ENCODE measurements around the gene GTF2H4.

The GTF2H4 gene

DNA sequence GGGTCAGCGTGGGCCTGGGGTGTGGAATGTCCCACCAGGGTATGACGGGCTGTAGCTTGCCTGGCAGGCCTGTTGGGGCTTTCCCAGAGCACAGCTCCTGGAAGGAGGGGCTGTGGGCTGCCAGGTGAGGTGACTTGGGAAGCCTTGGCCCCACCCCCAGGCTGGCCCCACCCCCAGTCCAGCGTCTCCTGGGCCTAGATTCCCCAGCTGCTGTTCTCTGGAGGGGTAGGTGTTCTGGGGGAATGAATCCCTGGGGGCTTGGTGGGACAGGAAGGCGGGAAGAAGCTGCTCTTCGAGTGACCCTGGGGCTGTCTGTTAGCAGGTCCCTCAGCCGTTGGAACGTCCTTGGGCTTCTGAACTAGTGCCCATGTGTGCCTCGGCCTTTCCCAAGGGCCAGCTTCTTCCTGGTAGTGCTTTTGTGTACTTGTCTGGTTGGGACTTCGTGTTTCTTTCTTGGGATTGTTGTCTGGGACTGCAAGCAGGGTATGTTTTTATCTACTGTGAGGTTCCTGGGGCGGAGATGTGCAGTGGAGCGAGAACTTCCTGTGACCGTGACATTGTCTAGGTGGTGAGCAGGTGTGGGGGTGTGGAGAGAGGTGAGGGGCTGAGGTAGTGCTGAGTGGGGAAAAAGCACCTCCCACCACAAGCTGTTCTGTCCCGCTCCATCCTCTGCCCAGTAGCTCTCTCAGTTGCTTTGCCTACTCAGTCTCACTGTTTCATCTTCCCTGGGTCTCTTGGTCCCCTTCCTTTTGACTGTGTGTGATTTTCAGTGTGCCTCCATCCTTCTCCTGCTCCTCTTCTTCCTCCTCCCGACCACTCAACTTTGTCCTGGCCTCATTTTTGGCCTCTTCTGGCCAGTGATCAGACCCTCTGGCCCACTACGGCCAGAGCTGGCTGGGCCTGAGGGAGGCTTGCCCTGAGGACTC lies 25.0 kb upstream of the GTF2H4 start:
- DNase-seq (ENCODE audit: low read depth), result no peak

DNA sequence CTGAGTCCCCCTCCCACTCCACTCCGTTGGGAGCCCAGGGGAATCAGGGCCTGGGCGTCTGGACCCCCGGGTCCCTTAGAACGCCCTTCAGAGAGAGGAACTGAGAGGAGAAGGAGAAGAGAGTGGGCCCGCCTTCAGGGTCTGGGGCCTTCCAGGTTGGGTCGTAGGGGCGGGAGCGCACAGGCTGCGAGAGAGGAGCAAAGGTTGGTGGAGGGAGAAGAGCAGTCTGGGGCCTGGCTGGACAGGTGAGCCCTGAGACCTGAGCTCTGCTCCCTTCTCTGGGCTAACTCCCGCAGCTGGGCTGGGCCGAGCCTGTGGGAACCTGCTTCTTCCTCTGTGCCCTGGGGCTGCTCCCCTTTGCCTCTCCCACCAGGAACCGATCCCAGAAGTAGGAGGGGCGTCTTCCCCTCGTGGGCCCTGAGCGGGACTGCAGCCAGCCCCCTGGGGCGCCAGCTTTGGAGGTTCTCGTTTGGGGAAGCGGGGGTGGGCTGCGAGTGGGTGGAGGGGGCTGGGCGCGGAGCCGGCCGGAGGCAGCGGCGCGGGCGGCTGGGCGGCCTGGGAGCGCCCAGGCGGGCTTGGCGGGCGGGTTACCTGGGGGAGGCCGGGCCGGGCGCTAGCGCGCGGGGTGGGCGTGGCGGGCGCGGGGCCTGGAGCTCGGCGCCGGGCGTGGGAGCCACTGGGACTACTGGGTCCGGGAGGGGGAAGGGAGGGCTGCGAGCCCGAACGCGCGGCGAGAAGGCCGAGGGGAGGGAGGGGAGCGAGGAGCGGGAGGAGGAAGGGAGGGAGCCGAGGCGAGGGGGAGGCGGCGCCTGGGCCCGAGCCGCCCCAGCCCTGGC lies 24.1 kb upstream of the GTF2H4 start, which contains the start of gene DDR1:
DDR1 (plus strand) TSS at position 835 of the 836 bp plus-strand sequence. CDS start 4,211 bp downstream, outside the sequence.
- DNase-seq (ENCODE audit: low read depth), result no peak

DNA sequence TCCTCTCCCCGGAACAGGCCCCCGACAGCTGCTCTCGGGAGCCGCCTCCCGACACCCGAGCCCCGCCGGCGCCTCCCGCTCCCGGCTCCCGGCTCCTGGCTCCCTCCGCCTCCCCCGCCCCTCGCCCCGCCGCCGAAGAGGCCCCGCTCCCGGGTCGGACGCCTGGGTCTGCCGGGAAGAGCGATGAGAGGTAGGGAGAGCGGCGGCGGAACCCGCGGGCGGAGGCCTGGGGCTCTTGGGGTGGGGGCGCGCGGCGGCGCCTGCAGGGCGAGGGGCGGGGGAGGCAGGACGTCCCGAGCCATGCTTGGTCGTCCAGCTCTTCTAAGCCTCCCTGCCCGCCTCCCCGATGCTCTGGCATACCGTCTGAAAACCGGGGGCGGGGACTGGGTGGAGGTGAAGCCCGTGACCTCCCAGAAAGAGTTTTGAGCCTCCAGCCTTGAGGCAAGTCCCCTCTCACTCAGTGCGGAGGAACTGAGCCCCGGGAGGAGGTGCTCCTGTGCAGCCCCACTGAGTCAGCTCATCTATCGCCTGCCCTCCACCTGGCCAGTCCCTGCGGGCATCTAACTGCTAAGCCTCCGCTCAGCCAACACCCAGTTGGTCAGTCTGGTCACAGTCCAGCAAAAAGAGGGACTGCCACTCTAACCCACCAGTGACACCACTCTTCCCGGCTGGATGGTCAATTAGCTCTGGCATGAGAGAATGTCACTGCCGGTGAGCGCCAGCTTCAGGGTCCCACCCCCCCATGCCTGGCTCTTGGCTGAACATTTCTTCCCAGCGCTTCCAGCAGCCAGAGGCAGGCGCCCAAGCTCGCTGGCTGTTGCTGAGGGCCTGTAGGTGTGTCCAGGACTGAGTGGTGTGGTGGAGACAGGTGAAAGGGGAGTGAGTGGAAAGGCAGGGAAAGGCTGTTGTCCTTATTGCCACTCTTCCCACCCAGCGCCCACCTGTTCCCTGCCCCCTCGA lies 23.2 kb upstream of the GTF2H4 start:
- no peak for DNase-seq (ENCODE audit: low read depth)

DNA sequence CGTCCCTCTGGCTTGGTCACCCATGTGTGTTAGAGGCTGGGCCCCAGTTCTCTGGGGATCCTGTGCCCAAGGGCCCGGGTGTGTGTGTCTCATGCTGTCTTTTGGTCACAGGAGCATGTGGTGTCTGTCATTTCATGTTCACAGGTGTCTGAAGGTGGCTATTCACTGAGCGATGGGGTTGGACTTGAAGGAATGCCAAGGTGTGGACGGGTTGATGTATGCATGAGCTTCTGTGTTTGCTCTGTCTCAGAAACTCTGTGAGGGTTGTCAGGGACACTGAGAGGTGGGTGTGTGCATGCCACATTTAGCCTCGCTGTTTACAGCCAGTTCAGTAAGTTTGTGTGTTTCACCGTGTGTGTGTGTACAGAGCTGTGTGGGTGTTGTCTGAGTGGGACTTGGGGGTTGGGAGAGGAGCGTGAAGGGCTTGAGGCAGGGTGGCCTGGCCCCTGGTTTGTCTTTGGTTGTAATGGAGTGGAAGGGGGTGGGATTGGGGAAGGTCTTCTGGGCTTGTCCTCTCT lies 22.5 kb upstream of the GTF2H4 start:
- no peak for DNase-seq (ENCODE audit: low read depth)

DNA sequence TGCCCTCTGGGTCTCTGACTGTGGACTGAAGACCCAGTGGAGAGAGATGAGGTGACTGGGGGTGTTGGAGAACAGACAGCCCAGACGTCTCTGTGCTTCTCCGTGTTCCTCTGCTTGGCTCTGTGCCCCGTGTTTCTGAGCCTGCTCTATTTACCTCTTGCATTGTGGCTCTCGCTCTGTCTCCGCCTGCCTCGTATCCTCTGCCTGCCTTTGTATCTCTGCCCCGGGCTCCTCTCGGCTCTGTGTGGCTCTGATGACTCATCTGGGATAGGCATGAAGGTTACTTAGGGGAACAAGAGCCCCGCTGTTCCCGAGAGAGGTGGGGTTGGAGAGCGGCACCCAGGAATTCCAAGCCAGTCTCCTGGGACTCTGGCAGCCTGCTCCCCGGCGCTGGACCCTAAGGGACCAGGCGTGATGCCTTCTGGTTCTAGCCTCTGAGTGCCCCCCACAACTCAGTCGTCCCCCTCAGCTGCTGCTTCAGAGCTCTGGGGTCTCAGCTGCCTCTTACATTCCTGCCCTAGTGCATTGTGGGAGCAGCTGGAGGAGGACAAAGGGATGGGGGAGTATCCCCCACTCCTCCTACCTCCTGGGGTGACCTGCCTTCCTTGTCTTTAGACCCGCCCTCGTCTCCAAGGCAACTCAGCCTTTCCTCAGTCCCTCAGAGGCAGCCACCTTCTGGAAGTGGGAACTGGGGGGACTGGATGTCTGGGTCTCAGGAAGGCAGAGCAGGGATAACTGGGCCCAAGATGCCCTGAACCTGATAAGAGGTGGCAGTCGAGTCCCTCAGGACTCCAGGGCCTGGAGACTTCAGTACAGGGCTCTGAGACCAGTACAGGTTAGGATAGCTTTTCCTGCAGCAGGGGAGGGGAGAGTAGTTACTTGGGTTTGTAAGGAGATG lies 21.8 kb upstream of the GTF2H4 start:
- DNase-seq (ENCODE audit: low read depth), result peak; percentile 51

DNA sequence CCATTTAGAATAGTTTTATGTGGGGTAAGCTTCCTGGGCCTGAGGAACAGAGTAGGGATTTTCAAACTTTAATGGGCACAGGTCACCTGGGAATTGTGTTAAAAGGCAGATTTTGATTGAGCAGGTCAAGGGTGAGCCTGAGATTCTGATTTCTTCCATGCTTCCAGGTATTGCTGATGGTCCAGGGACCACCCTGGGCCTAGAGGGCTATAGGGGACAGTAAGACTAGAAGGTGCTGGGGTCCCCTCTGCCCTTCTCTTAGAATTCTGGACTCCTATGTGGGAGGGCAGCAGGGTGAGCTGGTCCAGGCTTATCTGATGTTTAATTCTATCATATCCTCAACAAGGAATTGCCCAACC lies 21.1 kb upstream of the GTF2H4 start:
- no peak for DNase-seq (ENCODE audit: low read depth)

DNA sequence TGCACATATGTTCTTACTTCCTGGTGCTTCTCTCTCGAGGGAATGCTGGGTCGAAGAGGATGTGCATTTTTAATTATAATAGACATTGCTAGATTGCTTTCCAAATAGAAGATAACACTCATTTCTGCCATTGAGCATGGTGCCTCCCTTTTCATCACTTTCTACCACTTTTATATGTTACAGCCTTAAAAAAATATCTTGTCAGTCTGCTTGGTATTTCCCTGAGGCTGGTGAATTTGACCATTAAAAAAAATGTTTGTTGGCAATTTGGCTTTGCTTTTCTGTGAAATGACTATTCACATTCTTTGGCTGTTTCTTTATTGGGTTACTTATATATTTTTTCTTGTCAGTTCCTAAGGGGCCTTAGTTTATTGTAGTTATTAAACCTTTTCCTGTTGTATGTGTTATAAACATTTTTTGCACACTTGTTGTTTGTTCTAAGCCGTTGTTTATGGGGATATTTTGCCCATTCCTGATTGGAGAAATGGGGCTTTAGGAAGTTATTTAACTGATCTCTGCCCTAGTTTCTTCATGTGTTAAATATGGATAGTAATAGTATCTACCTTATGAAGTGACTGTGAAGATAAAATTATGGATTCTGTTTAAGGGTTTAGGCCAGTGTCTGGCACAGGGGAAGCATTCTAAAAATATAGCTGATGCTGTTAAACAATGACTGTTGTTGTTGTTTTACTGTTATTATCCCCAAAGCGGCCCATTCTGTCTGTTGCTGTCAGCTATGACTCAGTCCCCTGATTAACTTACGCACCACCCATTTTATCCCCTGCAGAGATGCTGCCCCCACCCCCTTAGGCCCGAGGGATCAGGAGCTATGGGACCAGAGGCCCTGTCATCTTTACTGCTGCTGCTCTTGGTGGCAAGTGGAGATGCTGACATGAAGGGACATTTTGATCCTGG lies 19.8 kb upstream of the GTF2H4 start:
- DNase-seq (ENCODE audit: low read depth), result no peak

DNA sequence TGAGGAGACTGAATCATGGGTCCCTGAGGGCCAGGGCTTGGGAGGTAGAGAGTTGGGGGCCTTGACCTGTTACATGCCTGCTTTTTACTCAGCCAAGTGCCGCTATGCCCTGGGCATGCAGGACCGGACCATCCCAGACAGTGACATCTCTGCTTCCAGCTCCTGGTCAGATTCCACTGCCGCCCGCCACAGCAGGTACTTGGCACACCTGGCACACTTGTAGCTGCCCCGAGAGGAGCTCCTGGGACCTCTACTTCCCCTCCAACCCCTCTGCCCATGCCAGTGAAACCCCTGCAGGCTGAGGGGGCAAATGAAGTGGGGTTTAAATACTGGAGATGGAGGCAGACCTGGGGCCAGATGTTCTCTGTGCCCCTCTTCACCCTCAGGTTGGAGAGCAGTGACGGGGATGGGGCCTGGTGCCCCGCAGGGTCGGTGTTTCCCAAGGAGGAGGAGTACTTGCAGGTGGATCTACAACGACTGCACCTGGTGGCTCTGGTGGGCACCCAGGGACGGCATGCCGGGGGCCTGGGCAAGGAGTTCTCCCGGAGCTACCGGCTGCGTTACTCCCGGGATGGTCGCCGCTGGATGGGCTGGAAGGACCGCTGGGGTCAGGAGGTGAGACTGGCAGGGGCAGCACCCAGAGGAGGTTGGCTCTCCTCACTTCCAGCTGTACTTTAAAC lies 19.1 kb upstream of the GTF2H4 start:
- no peak for DNase-seq (ENCODE audit: low read depth)

DNA sequence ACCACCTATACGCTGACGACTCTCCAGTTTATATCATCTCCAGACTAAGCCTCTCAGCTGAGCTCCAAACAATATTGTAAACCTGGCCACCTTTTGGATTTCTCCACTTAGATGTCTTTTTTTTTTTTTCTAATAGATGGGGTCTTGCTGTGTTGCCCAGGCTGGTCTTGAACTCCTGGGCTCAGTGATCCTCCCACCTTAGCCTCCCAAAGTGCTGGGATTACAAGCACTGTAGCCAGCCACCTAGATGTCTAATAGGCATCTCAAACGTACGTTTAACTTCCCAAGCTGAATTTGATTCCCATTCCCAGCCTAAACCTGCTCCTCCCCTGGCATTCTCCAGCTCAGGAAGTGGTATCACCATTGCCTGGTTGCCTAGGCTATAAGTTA lies 18.5 kb upstream of the GTF2H4 start:
- DNase-seq (ENCODE audit: low read depth), result no peak

DNA sequence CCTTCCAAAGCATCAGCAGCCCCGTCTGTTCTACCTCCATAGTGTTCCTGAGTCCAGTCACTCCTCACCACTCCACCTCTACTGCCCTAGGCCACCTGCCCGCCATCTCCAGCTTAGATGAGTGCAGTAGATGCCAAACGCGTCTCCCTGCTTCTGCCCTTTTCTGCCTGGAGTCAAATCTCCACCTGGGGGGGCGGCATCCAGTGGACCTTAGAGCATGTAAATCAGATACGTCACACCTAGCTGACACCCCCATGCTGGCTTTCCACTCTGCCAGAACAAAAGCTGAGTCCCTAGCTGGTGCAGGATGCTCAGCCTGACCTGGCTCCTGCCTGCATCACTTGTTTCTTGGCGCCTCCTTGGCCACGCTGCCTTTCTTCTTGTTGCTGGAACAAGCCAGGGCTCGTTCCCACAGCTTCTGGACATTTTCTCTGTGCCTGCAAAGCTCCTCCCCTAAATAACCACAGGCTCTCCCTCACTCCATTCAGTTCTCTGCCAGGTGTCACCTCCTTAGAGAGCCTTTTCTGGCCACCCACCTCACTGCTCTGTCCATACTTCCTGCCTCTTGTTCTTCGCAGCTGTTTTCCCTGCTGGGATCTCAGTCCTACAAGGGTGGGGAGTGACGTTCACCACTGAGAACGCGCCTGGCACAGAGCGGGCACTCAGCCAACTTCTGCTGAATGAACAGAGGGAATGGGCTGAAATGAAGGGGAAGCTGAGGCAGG lies 17.9 kb upstream of the GTF2H4 start:
- DNase-seq (ENCODE audit: low read depth), result no peak

DNA sequence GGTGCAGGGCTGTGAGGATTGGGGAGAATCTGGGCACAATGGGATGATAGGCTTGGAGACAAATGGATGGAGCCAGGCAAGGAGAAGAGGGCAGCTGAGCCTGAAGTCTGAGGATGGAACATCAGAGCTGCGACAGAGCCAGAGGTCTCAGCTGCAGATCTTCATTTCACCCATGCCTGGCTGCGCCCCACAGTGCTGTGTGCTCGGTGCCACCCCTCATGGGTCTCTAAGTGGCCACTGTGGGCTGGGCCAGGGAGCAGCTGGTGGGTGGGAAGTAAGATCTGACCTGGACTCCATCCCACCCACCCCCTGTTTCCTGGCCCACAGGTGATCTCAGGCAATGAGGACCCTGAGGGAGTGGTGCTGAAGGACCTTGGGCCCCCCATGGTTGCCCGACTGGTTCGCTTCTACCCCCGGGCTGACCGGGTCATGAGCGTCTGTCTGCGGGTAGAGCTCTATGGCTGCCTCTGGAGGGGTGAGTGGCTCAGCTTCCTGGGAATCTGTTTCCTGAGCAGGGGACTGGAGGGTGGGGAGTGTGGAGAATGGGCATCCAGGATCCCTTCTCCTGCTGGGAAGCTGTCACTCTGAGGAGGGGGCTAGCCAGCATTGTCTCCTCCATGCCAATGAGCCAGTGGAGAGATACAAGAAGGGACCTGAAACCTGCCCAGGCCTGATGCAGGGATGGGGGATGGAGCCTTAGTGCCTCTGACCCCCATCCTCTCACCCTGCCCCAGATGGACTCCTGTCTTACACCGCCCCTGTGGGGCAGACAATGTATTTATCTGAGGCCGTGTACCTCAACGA lies 17.2 kb upstream of the GTF2H4 start:
- no peak for DNase-seq (ENCODE audit: low read depth)

DNA sequence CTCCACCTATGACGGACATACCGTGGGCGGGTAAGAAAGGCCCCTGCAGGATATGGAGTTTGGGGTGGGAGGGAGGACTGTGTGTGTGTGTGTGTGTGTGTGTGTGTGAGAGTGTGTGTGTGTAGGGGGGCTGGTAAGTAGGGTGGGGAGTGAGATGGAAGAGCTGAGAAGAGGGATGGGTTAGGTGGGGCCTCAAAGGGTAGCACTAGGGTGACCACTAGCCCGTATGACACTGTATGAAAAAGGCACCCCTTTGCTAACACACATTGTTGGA lies 16.6 kb upstream of the GTF2H4 start:
- DNase-seq (ENCODE audit: low read depth), result no peak

DNA sequence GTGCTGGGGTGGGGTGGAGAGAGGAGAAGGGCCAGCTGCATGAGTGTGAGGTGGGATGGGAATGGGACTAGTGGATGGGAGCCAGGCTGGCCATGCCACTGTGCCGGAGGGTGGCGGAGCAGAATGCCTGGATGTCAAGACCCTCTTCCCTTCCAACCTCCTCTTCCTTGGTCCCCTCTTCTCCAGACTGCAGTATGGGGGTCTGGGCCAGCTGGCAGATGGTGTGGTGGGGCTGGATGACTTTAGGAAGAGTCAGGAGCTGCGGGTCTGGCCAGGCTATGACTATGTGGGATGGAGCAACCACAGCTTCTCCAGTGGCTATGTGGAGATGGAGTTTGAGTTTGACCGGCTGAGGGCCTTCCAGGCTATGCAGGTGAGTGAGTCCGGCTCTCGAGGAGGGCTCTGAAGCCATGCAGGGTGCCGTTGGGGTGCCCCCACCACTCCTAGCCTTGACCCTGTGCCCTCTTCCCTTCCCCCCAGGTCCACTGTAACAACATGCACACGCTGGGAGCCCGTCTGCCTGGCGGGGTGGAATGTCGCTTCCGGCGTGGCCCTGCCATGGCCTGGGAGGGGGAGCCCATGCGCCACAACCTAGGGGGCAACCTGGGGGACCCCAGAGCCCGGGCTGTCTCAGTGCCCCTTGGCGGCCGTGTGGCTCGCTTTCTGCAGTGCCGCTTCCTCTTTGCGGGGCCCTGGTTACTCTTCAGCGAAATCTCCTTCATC lies 16.0 kb upstream of the GTF2H4 start:
- DNase-seq (ENCODE audit: low read depth), result no peak

DNA sequence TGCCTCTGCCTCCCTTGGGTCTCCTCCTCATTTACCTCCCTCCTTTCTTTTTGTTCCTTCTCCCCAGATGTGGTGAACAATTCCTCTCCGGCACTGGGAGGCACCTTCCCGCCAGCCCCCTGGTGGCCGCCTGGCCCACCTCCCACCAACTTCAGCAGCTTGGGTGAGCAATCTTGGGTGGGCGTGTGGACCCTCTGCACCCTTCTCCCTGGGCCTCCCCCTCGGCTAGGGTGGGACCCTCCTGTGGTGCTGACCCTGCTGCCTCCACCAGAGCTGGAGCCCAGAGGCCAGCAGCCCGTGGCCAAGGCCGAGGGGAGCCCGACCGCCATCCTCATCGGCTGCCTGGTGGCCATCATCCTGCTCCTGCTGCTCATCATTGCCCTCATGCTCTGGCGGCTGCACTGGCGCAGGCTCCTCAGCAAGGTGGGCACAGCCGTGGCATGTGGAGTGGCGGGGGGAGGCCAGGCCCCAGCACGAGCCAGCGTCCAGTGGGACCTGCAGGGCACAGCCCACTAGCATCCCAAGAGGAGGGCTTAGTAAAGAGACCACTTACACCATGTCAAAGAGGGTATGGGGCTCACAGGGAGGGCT lies 14.9 kb upstream of the GTF2H4 start:
- no peak for DNase-seq (ENCODE audit: low read depth)

DNA sequence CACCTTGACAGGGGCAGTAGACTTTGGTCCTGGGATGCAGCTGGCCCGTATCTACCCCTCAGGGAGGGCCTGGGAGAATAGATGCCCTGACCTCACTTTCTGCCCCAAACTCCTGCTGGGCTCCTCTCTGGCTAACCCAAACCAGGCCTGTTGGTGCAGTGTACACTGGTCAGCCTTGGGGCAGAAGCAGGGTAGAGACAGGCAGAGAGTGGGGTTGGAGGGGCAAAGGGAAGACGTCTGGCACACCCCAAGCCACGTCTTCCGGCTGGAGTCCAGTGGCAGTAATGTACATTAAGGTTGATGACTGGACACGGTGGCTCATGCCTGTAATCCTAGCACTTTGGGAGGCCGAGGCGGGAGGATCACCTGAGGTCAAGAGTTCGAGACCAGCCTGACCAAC lies 14.3 kb upstream of the GTF2H4 start:
- no peak for DNase-seq (ENCODE audit: low read depth)

DNA sequence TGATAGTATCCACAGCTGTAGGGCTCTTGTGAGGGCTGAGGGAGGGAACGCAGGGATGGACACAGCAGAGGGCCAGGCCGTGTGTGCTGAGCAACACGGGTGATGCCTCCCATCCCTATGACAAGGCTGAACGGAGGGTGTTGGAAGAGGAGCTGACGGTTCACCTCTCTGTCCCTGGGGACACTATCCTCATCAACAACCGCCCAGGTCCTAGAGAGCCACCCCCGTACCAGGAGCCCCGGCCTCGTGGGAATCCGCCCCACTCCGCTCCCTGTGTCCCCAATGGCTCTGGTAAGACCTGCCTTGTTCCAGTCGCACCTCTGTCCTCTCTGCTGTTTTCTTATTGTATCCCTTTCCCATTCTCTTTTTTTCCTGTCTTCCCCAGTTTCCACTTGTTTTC lies 13.6 kb upstream of the GTF2H4 start:
- DNase-seq (ENCODE audit: low read depth), result no peak

DNA sequence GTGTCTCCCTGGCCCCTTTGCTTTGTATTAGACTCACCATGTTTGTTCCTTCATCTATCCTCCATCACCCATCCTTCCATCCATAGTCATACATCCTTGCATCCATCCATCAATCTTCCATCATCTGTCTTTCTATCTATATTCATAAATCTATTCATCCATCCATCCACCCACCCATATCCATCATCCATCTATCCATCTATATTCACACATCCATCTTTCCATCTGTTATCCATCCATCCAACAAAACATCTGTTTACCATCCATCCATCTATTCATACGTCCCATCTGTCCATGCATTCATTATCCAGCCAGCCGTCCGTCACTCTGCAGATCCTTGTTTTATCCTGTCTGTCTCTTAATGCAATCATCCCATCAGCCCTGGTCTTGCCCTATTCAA lies 13.1 kb upstream of the GTF2H4 start:
- DNase-seq (ENCODE audit: low read depth), result no peak
